Right renal cortex interstitium (tissue), 3 donors: Measurements from ENCODE around the gene TMPRSS5. TPM values are rescaled to one million over a fixed set of nuclear protein-coding genes. Genes with fewer than 3 reads are reported as not detected.
"Not testable (repeated sequence)": the region's sequence is repeated elsewhere in the genome, so short reads cannot be mapped to it uniquely, and the experiment has no call there.

Source experiments
- DNase-seq, 3 donors: peaks; one replicate each; pipeline ENCODE4 v3.0.0-alpha.2; 2013; ENCODE audit warnings: low read depth in 3 of 3, low spot score in 2 of 3
- polyA plus RNA-seq, 3 donors: library from polyadenylated mRNA; unstranded; fragments of 120-200 nt; gene quantifications; one replicate each; pipeline ENCODE4 v1.2.1, GENCODE V29; 2013; ENCODE audit not compliant: insufficient read length in 3 of 3

The TMPRSS5 gene
- polyA plus RNA-seq, 3 donors, result 0.43 to 1.0 (median 0.69) TPM

DNA sequence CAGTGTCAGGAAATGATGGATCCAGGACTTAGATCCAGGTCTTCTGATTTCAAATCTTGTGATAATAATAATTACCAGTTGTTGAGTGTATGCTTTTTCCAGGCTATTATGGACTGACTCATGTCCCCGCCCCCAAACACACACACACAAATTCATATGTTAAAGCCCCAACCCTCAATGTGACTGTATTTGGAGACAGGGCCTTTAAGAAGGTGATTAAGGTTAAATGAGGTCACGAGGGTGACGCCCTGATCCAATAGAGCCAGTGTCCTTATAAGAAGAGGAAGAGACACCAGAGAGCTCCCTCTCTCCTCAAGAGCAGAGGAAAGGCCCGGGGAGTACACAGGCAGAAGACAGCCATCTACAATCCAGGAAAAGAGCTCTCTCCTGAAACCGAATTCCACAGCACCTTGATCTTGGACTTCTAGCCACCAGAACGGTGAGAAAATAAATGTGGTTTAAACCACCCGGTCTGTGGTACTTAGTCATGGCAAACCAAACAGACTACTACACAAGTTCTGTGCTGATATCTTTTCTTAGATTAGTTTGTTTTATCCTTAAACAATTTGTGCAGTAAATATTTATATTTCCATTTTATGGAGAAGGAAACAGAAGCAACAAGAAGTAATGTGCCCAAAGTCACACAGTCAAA, 8.2 kb downstream of the TMPRSS5 start:
- no peak for DNase-seq

- no peak for DNase-seq
Measured at GRCh38 chr11:113697111-113697510, 9.0 kb downstream of the TMPRSS5 start.

GRCh38 chr11:113695207-113695606, 10.9 kb downstream of the TMPRSS5 start:
- no peak for DNase-seq

GRCh38 chr11:113694390-113694789, 11.7 kb downstream of the TMPRSS5 start:
- no peak for DNase-seq

DNA sequence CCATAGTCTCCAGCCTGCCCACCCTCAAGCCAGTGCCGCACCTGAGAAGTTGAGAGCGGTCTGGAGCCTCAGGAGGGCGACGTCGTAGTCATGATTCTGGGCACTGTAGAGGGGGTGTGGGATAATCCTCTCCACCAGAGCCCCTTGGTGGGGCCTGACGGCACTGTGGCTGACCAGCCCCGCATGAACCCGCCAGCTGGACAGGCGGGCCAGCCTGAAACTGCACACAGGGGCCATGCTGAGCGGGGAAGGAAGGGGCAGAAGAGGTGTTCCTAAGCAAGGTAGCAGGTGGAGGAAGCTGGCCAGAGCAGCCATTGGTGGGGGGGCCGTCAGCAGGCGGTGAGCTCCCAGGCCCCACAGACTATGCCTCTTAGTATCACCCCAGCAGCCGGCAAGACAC, 13.1 kb downstream of the TMPRSS5 start:
- no peak for DNase-seq

- DNase-seq, result no peak
Measured at GRCh38 chr11:113690619-113691569, 15.2 kb downstream of the TMPRSS5 start.

DNA sequence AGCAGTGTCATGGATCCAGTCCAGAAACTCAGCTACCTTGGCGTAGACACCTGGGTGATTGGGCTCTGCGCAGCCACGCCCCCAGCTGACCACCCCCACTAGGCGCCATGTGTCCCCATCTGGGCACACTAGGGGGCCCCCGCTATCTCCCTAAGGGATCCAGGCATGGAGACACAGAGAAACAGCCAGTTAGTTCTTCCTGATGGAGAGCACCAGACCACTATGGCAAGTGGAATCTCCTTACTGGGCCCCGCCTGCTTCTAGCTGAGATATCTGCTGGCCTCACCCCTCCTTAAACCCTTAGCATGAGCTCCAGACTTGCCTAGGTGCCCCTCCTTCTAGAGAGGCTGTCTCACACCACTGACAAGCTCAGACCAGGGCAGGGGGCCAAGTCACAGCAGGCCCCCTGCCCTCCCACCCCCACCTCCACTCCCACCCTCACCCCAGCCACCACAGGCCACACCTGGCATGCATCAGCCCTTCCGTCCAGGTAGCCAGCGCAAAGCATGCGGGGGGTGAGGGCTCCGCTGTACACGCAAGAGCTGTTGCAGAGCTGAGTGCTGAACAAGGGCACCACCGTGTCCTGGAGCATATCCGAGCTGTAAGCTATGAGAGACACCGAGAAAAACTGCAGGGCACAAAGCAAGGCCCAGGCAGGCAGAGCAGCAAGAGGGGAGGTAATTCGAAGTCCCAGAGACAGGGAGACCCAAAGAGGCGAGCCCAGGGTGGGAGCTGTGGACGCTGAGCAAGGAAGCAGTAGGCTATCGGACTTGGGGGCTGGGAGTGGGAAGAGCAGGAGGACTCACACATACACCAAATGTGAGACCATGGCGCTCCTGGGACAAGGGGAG, 16.1 kb downstream of the TMPRSS5 start:
- DNase-seq, result no peak

GRCh38 chr11:113685654-113686359, 20.3 kb downstream of the TMPRSS5 start:
- DNase-seq, result no peak

GRCh38 chr11:113684496-113684895, 21.6 kb downstream of the TMPRSS5 start:
- no peak for DNase-seq

GRCh38 chr11:113683481-113684046, 22.5 kb downstream of the TMPRSS5 start:
- no peak for DNase-seq

GRCh38 chr11:113681711-113682413, 24.2 kb downstream of the TMPRSS5 start:
- DNase-seq, result peak in 1 of 3 donors; percentile 71

DNA sequence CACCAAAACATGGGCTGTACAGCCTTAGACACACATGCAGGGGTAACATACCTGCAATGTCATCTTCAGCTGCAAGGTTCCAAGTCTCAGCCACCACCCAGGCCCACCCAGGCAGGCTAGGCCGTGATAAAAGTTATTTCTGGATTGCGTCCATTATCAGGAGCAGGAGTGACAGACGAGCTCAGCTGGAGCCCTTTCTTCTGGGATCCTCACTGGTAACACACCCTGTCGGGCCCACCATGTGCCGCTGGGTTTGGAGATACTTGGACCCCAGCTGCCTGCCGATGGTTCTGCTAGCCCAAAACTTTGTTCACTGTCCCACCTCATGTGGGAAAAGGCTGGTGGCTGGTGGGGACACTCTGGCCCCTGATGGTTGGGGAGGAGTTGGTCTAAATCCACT, 24.8 kb downstream of the TMPRSS5 start:
- no peak for DNase-seq

GRCh38 chr11:113677685-113678084, 28.4 kb downstream of the TMPRSS5 start:
- no peak for DNase-seq

GRCh38 chr11:113675565-113675964, 30.5 kb downstream of the TMPRSS5 start:
- no peak for DNase-seq

DNA sequence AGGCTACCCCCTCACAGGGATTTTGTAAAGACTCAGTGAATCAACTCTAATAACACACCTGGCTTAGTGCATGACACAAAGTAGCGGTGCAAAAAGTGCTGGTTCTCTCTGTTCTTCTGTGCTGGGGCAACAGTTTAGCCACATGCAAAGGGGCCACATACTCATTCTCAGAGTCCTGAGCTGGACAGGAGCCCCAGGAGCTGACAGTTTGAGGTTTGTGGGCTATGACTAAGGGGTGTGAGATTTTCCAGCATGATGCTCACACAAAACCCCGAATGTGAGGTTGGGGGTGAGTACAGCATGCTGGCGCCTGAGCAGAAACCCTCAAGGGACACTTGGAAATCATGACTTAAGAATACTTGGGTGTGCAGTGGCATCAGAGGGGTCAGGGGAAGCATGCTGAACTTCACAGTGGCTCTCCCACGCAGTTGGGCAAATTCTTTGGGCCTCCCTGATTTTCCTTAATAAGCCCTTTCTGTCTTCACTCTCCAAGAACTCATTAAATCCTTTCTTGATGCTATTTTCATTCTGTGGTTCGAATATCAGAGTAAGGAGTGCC, 31.0 kb downstream of the TMPRSS5 start:
- DNase-seq, result no peak

DNA sequence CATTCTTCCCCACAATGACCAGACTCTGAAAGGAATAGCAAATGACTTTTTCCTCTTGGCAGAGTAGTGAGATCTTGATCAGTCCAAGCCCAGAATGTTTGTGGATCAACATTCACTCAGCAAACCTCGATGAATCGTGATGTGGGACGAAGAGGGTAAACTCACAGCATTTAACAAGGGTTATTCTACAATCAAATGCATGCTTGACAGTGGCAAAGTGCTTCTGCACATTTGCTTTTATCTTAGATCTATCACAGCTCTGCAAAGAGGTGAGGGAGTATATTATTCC, 31.8 kb downstream of the TMPRSS5 start:
- DNase-seq, result no peak

DNA sequence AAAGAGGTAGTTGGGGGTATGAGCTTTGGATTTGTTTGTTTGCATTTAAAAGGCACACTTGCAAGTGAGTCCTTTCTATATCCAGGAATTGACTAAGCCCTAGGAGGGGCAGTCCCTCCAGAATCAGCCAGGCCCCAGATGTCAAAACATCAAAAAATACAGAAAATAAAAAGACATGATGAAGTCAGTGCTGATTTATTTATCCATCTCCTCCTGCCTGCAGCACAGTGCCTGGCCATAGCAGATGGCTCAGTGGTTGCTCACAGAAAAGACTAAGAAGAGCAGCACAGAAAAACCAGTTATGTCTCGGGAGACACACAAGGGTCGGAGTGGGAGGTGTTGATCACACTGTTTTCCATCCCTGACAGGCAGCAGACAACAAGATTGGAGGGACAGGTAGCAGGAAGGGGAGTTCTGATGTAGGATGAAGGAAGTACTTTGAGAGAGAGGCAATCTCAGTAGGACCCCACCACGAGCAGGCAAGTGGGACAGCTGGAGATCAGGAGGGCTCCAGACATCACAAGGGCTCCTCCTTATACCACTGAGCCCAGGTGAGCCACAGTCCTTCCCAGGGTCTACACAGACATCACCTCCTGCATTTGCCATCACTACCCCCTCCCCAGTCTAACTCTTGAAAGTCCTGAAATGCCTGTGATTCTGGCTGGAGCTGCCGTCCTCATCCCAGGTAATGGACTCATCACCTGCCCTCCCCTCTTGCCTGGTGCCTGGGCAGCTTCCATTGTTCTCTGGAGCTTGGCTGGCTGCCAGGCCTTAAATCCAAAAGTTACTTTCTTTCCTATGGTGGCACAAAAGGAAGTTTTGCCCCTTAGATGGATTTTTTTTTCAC, 32.3 kb downstream of the TMPRSS5 start:
- no peak for DNase-seq

- DNase-seq, result not testable (repeated sequence)
Measured at GRCh38 chr11:113671914-113672313, 34.2 kb downstream of the TMPRSS5 start.
